SH-SY5Y (cell line): ENCODE data around the gene ITPKB.

Experiments
- GATA2 ChIP-seq: IDR thresholded peaks from 2 replicates; pipeline ENCODE4 v1.6.1; 2011; ENCODE audit warnings: mild to moderate bottlenecking, low read depth, low read length
- GATA3 ChIP-seq: IDR thresholded peaks from 2 replicates; pipeline ENCODE4 v1.6.1; 2011; ENCODE audit warnings: low read depth, mild to moderate bottlenecking, low read length, moderate library complexity

The ITPKB gene

DNA sequence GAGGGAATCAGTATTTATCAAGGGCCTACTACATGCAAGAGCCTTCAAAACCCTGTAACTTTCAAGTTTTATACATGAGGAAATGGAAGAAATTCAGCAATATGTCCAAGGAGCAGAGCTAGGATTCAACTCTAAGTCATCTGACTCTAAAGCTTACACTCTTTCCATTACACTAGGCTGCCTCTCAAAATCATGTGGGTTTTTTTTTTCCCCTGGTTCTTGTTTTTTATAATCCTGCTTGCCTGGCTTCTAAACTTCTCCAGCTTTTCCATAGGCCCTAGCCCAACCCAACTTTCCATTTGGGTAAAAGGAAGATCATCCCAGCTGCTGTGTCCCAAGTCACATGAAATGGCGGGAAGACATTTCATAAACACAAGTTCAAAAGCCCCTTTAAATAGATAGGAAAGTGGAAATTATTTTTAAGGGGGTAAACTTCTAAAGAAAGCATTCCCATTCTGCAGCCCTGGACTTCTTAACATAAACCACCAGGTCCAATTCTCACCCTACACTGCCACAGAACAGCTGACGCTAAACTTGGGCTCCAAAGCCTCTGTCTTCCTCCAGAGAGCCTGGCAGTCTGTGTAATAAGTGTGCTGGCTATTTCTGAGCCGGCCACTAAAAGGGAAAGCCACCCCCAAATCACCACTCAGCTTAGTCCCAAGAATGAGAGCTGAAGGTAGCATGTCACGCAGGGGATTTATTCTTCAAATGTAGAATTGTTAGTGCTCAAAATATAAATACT, 46.9 kb downstream of the ITPKB start:
- TF ChIP-seq GATA2 (no peak), GATA3 (no peak)

DNA sequence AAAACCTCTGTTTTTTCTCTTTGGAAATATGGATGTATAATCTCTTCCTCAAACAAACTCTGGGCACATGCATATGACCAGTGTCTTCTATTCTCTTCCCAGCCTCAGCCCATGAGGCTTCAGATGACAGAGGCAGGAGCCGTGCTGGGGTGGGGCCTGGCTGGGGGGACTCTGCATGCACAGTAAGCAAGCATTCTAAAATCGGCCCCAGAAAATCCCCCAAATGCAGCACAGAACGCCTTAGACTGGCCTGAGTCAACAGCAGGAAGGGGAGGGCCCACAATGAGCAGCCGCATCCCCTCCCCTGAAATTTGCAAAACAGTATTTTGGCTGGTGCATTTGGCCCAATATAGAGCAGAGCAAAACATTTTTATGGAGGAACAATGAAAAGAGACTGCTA, 47.8 kb downstream of the ITPKB start:
- TF ChIP-seq GATA3 (no peak), GATA2 (no peak)

DNA sequence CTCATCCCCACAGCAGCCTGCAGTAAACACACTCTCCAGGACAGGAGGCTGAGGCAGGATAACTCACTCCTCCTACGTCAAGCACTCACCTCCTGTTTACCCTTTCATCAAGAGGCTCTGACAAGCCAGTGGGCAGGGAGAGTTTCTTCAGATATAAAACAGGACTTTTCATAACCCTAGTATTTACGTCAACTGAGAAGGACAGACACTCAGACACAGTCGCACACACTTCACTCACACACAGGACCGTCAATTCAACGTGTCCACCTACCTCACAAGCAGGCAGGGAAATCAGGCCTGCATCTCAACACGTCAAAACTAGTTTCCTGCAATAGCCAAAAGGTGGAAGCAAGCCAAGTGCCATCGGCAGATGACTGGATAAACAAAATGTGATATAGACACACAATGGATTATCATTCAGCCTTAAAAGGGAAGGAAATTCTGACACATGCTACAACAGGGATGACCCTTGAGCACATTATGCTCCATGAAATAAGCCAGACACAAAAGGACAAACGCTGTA, 48.6 kb downstream of the ITPKB start:
- TF ChIP-seq GATA2 (peak; percentile 92), GATA3 (peak; percentile 85)

- TF ChIP-seq GATA3 (no peak), GATA2 (no peak)
These were observed 50.3 kb downstream of the ITPKB start for GRCh38 chr1:226688808-226689207.

DNA sequence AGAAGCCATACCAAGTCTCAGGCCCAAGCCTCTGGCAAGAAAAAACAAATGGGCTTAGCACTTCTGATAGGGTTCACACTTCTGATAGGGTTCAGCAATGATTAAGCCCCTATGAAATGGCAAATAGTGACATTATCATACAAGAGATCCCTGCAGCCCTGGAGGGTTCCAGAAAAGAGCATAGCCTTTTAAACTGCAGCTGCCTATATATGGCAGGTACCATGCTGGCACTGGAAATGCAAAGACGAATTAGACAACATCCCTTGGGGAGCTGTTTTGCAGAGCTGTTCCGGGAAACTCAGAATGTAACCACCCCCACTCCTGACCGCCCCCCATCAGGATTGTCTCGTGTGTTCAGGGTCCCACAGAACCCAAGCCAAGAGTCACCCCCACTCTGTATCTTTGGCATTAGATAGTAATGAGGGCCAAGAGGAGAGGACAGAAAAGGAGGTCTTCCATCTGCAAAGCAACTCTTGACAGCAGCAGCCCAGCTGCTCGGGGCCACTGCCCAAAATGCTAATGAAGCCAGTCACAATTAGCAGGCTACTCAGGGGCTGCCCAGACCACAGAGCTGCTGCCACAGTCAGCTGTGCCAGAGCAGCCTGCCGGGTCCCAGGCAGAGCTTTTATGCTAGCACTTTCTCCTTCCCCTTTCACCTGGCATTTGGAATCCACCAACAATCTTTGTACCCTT, 50.9 kb downstream of the ITPKB start:
- no peak for TF ChIP-seq GATA2
- no peak for TF ChIP-seq GATA3

GRCh38 chr1:226687426-226687825, 51.7 kb downstream of the ITPKB start:
- no peak for TF ChIP-seq GATA3
- no peak for TF ChIP-seq GATA2

GRCh38 chr1:226686440-226687425, 52.3 kb downstream of the ITPKB start:
- TF ChIP-seq GATA2 = no peak
- no peak for TF ChIP-seq GATA3

DNA sequence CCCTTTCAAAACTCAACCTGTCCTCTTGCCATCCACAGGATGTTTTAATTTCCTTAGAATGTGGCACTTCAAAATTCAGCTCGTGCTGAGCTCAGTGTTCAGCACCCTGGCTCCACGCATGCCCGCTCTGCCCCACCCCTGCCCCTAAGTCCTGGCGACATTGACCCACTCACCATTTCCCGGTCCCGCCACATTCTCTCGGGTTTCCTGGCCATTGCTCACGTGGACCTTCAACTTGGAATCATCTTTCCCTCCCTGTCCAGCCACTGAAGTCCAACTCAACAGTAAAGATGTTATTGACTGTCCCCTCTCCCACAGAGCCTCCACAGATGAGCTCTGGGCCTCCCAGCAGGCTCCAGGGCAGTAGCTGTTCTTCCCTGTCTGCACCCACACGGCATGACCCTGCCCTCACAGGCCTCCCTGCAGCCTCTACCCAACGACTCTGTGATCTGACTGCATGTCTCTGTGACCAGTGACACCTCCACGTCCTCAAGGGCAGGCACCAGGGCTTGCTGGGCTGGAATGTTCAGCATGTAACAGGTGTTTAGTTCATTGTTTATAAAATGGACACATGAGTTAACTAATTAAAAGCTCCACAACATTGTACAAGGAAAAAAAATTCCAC, 53.8 kb downstream of the ITPKB start:
- TF ChIP-seq GATA3 (no peak), GATA2 (no peak)

DNA sequence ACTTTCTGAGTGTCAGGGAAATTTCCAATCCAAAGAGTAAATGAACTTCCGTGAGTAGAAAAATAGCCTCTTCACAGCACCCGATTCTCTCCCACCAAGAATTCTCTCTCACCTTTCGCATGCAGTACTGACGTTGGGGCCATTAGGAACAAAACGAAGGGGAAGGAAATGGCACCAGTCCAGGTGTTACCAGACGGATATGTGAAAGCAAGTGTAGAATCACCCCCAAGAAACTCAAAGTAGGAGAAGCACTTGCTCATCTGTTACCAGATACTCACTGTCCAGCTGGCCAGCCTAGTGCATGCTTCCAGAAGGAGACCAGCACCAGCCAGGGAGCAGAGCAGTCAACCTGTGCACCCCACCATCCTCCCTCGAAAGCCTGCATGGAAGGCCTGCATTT, 55.1 kb downstream of the ITPKB start:
- no peak for TF ChIP-seq GATA3
- no peak for TF ChIP-seq GATA2

- no peak for TF ChIP-seq GATA2
- no peak for TF ChIP-seq GATA3
These were observed 55.9 kb downstream of the ITPKB start for GRCh38 chr1:226682871-226683814.

DNA sequence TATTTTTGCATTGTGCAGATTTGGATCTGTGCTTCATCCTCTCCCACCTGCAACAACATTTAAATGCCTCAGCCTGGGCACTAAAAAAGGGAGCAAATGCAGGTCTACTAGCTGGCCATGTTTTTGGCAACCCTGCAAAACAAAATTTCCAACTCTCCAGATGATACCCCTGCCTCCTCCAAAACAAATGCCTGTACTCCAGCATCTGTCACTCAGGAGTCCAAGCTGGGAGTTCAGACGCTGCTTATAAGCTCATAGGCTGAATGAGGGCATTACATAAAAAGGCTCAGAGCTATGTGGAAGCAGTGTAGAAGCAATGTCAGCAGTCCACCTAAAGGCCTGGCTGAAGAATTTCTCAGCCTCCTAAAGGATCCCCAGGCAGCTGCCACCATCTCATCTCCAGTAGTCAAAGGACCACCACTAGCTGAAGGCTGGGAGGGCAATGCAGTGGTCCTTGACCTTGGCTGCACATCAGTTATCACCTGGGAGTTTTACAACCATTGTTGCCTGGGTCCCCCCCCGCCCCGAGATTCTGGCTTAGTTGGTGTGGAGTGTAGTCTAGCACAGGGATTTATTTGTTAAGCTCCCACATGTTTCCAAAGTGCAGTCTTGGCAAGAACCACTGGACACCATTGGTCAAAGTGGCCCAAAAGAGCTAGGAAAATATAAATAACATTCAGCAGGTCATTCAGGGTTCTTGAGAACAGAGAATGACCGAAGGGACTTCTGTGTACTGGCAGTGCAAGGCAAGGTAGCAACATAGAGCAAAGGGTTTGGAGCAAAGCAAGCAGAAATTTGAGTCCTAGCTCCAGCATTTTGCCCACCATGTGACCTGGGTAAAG, 57.2 kb downstream of the ITPKB start:
- TF ChIP-seq GATA2 (no peak), GATA3 (no peak)

- TF ChIP-seq GATA2 (no peak), GATA3 (no peak)
These were observed 58.4 kb downstream of the ITPKB start for GRCh38 chr1:226680653-226681052.
